GM12864 (cell line): ENCODE results near the gene GRHL3.

Source experiments
- DNase-seq: peaks from one replicate; pipeline ENCODE4 v3.0.0-alpha.2; 2011; ENCODE audit warnings: low read depth
- H3K4me3 ChIP-seq: 2 replicates; pipeline ENCODE4 v1.5.1; 2011; ENCODE audit warnings: mild to moderate bottlenecking, low read depth, low read length, control low read depth
- CTCF ChIP-seq: IDR thresholded peaks from 2 replicates; pipeline ENCODE4 v1.5.1; 2011; ENCODE audit warnings: low read depth, mild to moderate bottlenecking, moderate library complexity, low read length, control low read depth, inconsistent platforms; ENCODE audit errors: missing control alignments

GRHL3 gene

GRCh38 chr1:24389231-24389678 is 70.1 kb downstream of the GRHL3 start:
- DNase-seq = no peak
- no peak overlapping the region for H3K4me3 ChIP-seq
- TF ChIP-seq CTCF = no peak

- peak overlapping the region; percentile 27; the same call in 1 of the 2 replicates for H3K4me3 ChIP-seq
- peak; percentile 66 for DNase-seq
- peak; percentile 92 for TF ChIP-seq CTCF
Measured at GRCh38 chr1:24390924-24391782, 72.0 kb downstream of the GRHL3 start.

- no peak for DNase-seq
- H3K4me3 ChIP-seq = peak overlapping the region; percentile 27
- TF ChIP-seq CTCF = peak; percentile 91
Measured at GRCh38 chr1:24391882-24392603, 72.9 kb downstream of the GRHL3 start.

GRCh38 chr1:24392604-24392946 is 73.4 kb downstream of the GRHL3 start:
- DNase-seq = no peak
- no peak for TF ChIP-seq CTCF
- H3K4me3 ChIP-seq = no peak overlapping the region; the same call in 1 of the 2 replicates

GRCh38 chr1:24392982-24393650 is 74.0 kb downstream of the GRHL3 start:
- no peak for TF ChIP-seq CTCF
- DNase-seq = no peak
- H3K4me3 ChIP-seq = no peak overlapping the region

- H3K4me3 ChIP-seq = no peak overlapping the region
- DNase-seq = no peak
- no peak for TF ChIP-seq CTCF
Measured at GRCh38 chr1:24393892-24394291, 74.7 kb downstream of the GRHL3 start.
